IMR-90 (cell line): ENCODE data around the gene PLEKHG7. TPM values are rescaled to one million over a fixed set of nuclear protein-coding genes. Genes with fewer than 3 reads are reported as not detected.

Source experiments
- ATAC-seq: fragments of 200-7000 bp; cut with Tn5 transposase; 2 replicates; pipeline ENCODE4 v1.9.1; 2020; ENCODE audit warnings: low read depth, mild to moderate bottlenecking, moderate library complexity
- BruUV-seq: library from RNA; stranded (reverse); fragments of 400-500 nt; replicated peaks from 2 replicates; lab custom pipeline; 2021; lab: Mats Ljungman, UMichigan
- CTCF ChIA-PET: fragments of 300-600 bp; formaldehyde crosslinking; extraction: SDS; loops from one replicate; lab custom pipeline; 2021; ENCODE audit warnings: antibody characterized with exemption; lab: Yijun Ruan, JAX
- POLR2A ChIA-PET: fragments of 300-600 bp; sonication (Branson Sonifier 250); formaldehyde crosslinking; loops from one replicate; lab custom pipeline; 2022; ENCODE audit warnings: antibody characterized with exemption; ENCODE audit not compliant: unreplicated experiment; lab: Charles Lee
- DNase-seq: peaks from one replicate; pipeline ENCODE4 v3.0.0; 2013
- H2AFZ ChIP-seq: replicated peaks from 2 replicates; pipeline ENCODE3; 2013; ENCODE audit warnings: low read length, mild to moderate bottlenecking; ENCODE audit not compliant: poor library complexity
- H2AK5ac ChIP-seq: 2 replicates; pipeline ENCODE4 v1.6.1; 2013; ENCODE audit warnings: low read depth, low read length, inconsistent platforms
- H2AK9ac ChIP-seq: replicated peaks from 2 replicates; pipeline ENCODE3; 2013; ENCODE audit warnings: mild to moderate bottlenecking, low read depth, low read length, moderate library complexity; ENCODE audit not compliant: poor library complexity
- H2BK120ac ChIP-seq: 2 replicates; pipeline ENCODE4 v1.6.1; 2013; ENCODE audit warnings: low read depth, low read length, inconsistent platforms
- H2BK15ac ChIP-seq: 3 replicates; pipeline ENCODE4 v1.6.1; 2013; ENCODE audit warnings: low read depth, low read length, inconsistent platforms
- H2BK20ac ChIP-seq: 2 replicates; pipeline ENCODE4 v1.6.1; 2013; ENCODE audit warnings: low read depth, mild to moderate bottlenecking, inconsistent platforms, low read length, moderate library complexity
- H2BK5ac ChIP-seq: 2 replicates; pipeline ENCODE4 v1.6.1; 2013; ENCODE audit warnings: mild to moderate bottlenecking, low read depth, low read length, inconsistent platforms; ENCODE audit not compliant: poor library complexity, severe bottlenecking
- H3K14ac ChIP-seq: replicated peaks from 2 replicates; pipeline ENCODE4 v1.6.1; 2013; ENCODE audit warnings: low read depth, low read length, inconsistent platforms
- H3K18ac ChIP-seq: 2 replicates; pipeline ENCODE4 v1.6.1; 2013; ENCODE audit warnings: low read depth, low read length, control low read depth
- H3K23ac ChIP-seq: 2 replicates; pipeline ENCODE4 v1.6.1; 2013; ENCODE audit warnings: low read depth, low read length, inconsistent platforms
- H3K27ac ChIP-seq: 2 replicates; pipeline ENCODE4 v1.5.1; 2013; ENCODE audit warnings: mild to moderate bottlenecking, control low read depth, low read length; ENCODE audit not compliant: insufficient read depth
- H3K27me3 ChIP-seq: 2 replicates; pipeline ENCODE4 v1.6.1; 2013; ENCODE audit warnings: low read length; ENCODE audit not compliant: control insufficient read depth, insufficient read depth
- H3K36me3 ChIP-seq: 2 replicates; pipeline ENCODE4 v1.6.1; 2013; ENCODE audit warnings: low read length, mixed read lengths; ENCODE audit not compliant: control insufficient read depth, insufficient read depth
- H3K4ac ChIP-seq: 2 replicates; pipeline ENCODE4 v1.6.1; 2013; ENCODE audit warnings: low read depth, low read length, inconsistent platforms
- H3K4me1 ChIP-seq: 2 replicates; pipeline ENCODE4 v1.6.1; 2013; ENCODE audit warnings: low read length, mixed read lengths; ENCODE audit not compliant: control insufficient read depth, insufficient read depth
- H3K4me2 ChIP-seq: 2 replicates; pipeline ENCODE4 v1.6.1; 2013; ENCODE audit warnings: low read depth, mild to moderate bottlenecking, control low read depth, low read length, moderate library complexity
- H3K4me3 ChIP-seq: 2 replicates; pipeline ENCODE4 v1.5.1; 2013; ENCODE audit warnings: low read depth, mild to moderate bottlenecking, control low read depth, low read length, moderate library complexity; ENCODE audit not compliant: insufficient read depth
- H3K56ac ChIP-seq: 2 replicates; pipeline ENCODE4 v1.6.1; 2013; ENCODE audit warnings: low read length, inconsistent platforms; ENCODE audit not compliant: insufficient read depth; ENCODE audit errors: extremely low read depth
- H3K79me1 ChIP-seq, 2 experiments: 2 replicates each; pipeline ENCODE4 v1.6.1; 2013; ENCODE audit warnings: low read length in 2 of 2, inconsistent platforms in 1 of 2, low read depth in 1 of 2
- H3K9ac ChIP-seq: 2 replicates; pipeline ENCODE4 v1.6.1; 2013; ENCODE audit warnings: low read depth, low read length, control low read depth
- H3K9me1 ChIP-seq: 2 replicates; pipeline ENCODE4 v1.6.1; 2013; ENCODE audit warnings: low read length, inconsistent platforms; ENCODE audit not compliant: insufficient read depth
- H3K9me3 ChIP-seq: 2 replicates; pipeline ENCODE4 v1.6.1; 2013; ENCODE audit warnings: low read length; ENCODE audit not compliant: control insufficient read depth, insufficient read depth
- H4K20me1 ChIP-seq: 2 replicates; pipeline ENCODE4 v1.6.1; 2013; ENCODE audit warnings: low read length, inconsistent platforms; ENCODE audit not compliant: insufficient read depth
- H4K5ac ChIP-seq: 2 replicates; pipeline ENCODE4 v1.6.1; 2013; ENCODE audit warnings: mild to moderate bottlenecking, low read depth, low read length, control low read depth
- H4K8ac ChIP-seq, 2 experiments: 2 replicates each; pipeline ENCODE4 v1.6.1; 2013; ENCODE audit warnings: low read depth in 2 of 2, low read length in 2 of 2, control low read depth in 1 of 2, inconsistent platforms in 1 of 2
- H4K91ac ChIP-seq: 2 replicates; pipeline ENCODE4 v1.6.1; 2013; ENCODE audit warnings: low read depth, low read length, inconsistent platforms; ENCODE audit not compliant: insufficient read depth
- BHLHE40 ChIP-seq: fragments of 150-350 bp; IDR thresholded peaks from 2 replicates; pipeline ENCODE4 v1.6.1; 2016; ENCODE audit warnings: mild to moderate bottlenecking, low read depth, low read length
- CEBPB ChIP-seq: IDR thresholded peaks from 2 replicates; pipeline ENCODE4 v1.6.1; 2012; ENCODE audit warnings: low read depth, low read length, improper control_type of control experiment
- MAZ ChIP-seq: IDR thresholded peaks from 2 replicates; pipeline ENCODE4 v1.6.1; 2012; ENCODE audit warnings: low read depth, mild to moderate bottlenecking, low read length, improper control_type of control experiment, moderate library complexity, borderline replicate concordance
- WGBS, 2 experiments: methylation state at CpG; one replicate each; pipeline versions ENCODE4 v1.1.5 to v1.1.7; 2013; ENCODE audit warnings: missing lambda C conversion rate in 2 of 2; ENCODE audit not compliant: insufficient read length in 1 of 2; ENCODE audit errors: extremely low coverage in 2 of 2; 5-methylcytosine and 5-hydroxymethylcytosine counted together
- dilution Hi-C: fragments of 300-500 bp; cut with HindIII; formaldehyde crosslinking; loops from one replicate; pipeline ENCODE4 v1.14.3; 2018; ENCODE audit warnings: low sequenced_read_pairs; ENCODE audit not compliant: unreplicated experiment
- in situ Hi-C: fragments of 300-500 bp; cut with MboI; formaldehyde crosslinking; loops from 3 replicates; pipeline ENCODE4 v1.14.3; 2019; ENCODE audit warnings: low sequenced_read_pairs, inconsistent platforms, mixed read lengths
- intact Hi-C: fragments of 100-400 bp; cut with micrococcal nuclease; formaldehyde crosslinking; loops from 2 replicates; pipeline ENCODE4 v1.10.0; 2022
- polyA plus RNA-seq, 3 experiments: library from polyadenylated mRNA; depleted of rRNA; stranded (reverse); fragments of >200 nt; gene quantifications; 2 replicates each; pipeline ENCODE4 v1.2.3, GENCODE V29; 2012; ENCODE audit warnings: low replicate concordance in 1 of 3
- total RNA-seq: library from RNA; depleted of rRNA; stranded (reverse); fragments of >200 nt; gene quantifications from 2 replicates; pipeline ENCODE4 v1.2.3, GENCODE V29; 2012

Gene PLEKHG7
- total and polyA plus RNA-seq, 2 of the 4 experiments (the other 2 are of a cell fraction), result not detected

- Histone ChIP-seq H4K91ac (no peak overlapping the region), H3K27me3 (no peaks in the 10 kb centered on the region), H3K14ac (no peak overlapping the region), H3K4me3 (no peak overlapping the region), H3K23ac (no peak overlapping the region), H2BK15ac (0 out of 3 replicates have a peak overlapping the region, but pooled peaks have one; percentile 23), H2AK5ac (peak overlapping the region; percentile 21; the same call in 1 of the 2 replicates), H3K36me3 (no peaks in the 10 kb centered on the region), H3K56ac (no peak overlapping the region), H2AK9ac (no peak overlapping the region), H2AFZ (no peak overlapping the region), H2BK120ac (no peak overlapping the region), H3K9ac (no peak overlapping the region), H3K9me3 (no peaks in the 10 kb centered on the region), H3K4me1 (peaks cover 3% of the 10 kb centered on the region; the same call in 1 of the 2 replicates), H2BK20ac (no peak overlapping the region), H4K8ac (no peak overlapping the region), H3K4ac (no peak overlapping the region), H3K79me1 (no peaks in the 10 kb centered on the region), H4K5ac (no peak overlapping the region), H4K20me1 (no peaks in the 10 kb centered on the region), H3K9me1 (peaks cover 2% of the 10 kb centered on the region; the same call in 1 of the 2 replicates), H3K4me2 (no peak overlapping the region), H3K18ac (no peak overlapping the region), H3K27ac (no peak overlapping the region), H2BK5ac (no peak overlapping the region)
- TF ChIP-seq BHLHE40, result no peak
- TF ChIP-seq CEBPB, result no peak
- no peak for TF ChIP-seq MAZ
- intact Hi-C loops (no loop called here), dilution Hi-C loops (no loop called here), in situ Hi-C loops (no loop called here)
- no TSS peak for BruUV-seq
- no peak for DNase-seq
- POLR2A ChIA-PET, result no interaction called here
- ATAC-seq, result no peak
- CTCF ChIA-PET, result no interaction called here
- no CpG with 5 or more reads among the region's 3 CpGs for WGBS, 2 experiments
Measured at GRCh38 chr12:92743026-92743425, 40.2 kb downstream of the PLEKHG7 start.
